ENCODE data around the gene TMPRSS11F.

The TMPRSS11F gene

GRCh38 chr4:68141852-68142251 is 12.2 kb upstream of the TMPRSS11F start:
- DNase-seq (no peak), ATAC-seq (replicated peaks) (no peak)
- no peak overlapping the region for H3K27ac Mint-ChIP-seq
- no peaks in the 10 kb centered on the region for H3K36me3 Mint-ChIP-seq (ENCODE audit: insufficient read depth)
- no peak overlapping the region for H3K4me3 Mint-ChIP-seq
- H3K27me3 Mint-ChIP-seq, result no peaks in the 10 kb centered on the region
- no peaks in the 10 kb centered on the region for H3K4me1 Mint-ChIP-seq (ENCODE audit: low read depth in 2 of 2)
- peaks cover 0 to 4% of the 10 kb centered on the region in 2 donors for H3K9me3 Mint-ChIP-seq

DNA sequence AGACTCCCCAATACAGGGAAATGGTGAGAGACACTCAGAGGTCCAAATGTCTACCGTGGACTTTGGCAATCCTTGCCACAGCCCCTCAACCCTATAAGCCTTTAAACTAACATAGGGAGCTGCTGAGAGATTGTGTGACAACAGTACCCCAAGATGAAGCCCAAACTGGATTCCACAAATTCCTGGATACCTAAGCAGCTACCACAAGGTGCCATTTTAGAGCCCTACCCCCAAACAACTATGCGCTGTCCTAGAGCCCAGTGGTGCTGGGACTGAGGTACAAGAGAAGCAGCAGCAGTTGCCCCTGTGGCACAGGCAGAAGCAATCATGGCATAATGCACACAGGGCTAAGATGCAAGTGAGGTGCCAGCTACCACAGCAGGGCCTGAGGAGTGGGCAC is 2.7 kb upstream of the TMPRSS11F start:
- ATAC-seq (replicated peaks) (no peak), DNase-seq (no peak)
- Mint-ChIP-seq H3K36me3 (ENCODE audit: insufficient read depth) (no peaks in the 10 kb centered on the region), H3K9me3 (peaks cover 0 to 14% of the 10 kb centered on the region in 2 donors), H3K4me3 (no peak overlapping the region), H3K27me3 (no peaks in the 10 kb centered on the region), H3K27ac (no peak overlapping the region), H3K4me1 (ENCODE audit: low read depth in 2 of 2) (no peaks in the 10 kb centered on the region)

DNA sequence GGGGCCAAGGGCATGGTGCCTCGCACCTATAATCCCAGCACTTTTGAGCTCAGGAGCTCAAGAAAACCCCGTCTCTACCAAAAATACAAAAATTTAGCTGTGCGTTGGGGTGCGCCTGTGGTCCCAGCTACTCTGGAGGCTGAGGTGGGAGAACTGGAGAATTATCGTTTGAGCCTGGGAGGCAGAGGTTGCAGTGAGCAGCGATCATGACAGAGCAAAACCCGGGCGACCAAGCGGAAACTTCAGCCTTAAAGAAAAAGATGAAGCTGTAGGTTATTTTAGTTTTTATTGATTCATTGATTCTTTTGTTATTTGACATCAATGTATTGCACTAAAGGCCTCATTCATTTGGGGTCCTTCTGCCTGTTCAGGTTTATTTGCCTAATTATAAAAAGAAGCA is 5.4 kb downstream of the TMPRSS11F start:
- H3K9me3 Mint-ChIP-seq, result peaks cover 0 to 3% of the 10 kb centered on the region in 2 donors
- no peak overlapping the region for H3K27ac Mint-ChIP-seq
- no peak for DNase-seq
- H3K36me3 Mint-ChIP-seq (ENCODE audit: insufficient read depth), result no peaks in the 10 kb centered on the region
- H3K4me3 Mint-ChIP-seq, result no peak overlapping the region
- no peaks in the 10 kb centered on the region for H3K27me3 Mint-ChIP-seq
- no peaks in the 10 kb centered on the region for H3K4me1 Mint-ChIP-seq (ENCODE audit: low read depth in 2 of 2)
- ATAC-seq (replicated peaks), result no peak

DNA sequence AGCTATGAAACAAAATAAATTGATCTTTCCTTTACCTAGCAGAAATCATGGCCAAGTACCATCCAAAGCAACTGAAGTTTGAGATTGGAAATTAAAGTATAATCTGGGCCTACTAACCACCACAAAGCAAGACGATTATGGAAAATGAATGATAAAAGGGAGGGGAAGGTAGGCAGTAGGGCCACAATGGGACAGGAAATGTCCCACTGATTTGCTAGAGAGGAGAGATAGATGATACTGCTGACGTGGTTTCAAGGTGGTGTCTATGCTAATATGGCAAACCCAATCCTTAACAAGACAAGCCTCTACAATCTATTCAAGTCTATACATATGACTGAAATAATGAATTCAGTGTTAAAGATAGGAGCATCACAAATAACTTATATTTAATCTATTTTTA is 6.1 kb downstream of the TMPRSS11F start:
- Mint-ChIP-seq H3K36me3 (ENCODE audit: insufficient read depth) (no peaks in the 10 kb centered on the region), H3K4me1 (ENCODE audit: low read depth in 2 of 2) (no peaks in the 10 kb centered on the region), H3K9me3 (peaks cover 0 to 3% of the 10 kb centered on the region in 2 donors), H3K27ac (no peak overlapping the region), H3K4me3 (no peak overlapping the region), H3K27me3 (no peaks in the 10 kb centered on the region)
- no peak for DNase-seq
- no peak for ATAC-seq (replicated peaks)

- DNase-seq (no peak), ATAC-seq (replicated peaks) (no peak)
- H3K27me3 Mint-ChIP-seq, result no peaks in the 10 kb centered on the region
- H3K4me3 Mint-ChIP-seq, result no peak overlapping the region
- no peaks in the 10 kb centered on the region for H3K4me1 Mint-ChIP-seq (ENCODE audit: low read depth in 2 of 2)
- H3K36me3 Mint-ChIP-seq (ENCODE audit: insufficient read depth), result no peaks in the 10 kb centered on the region
- no peak overlapping the region for H3K27ac Mint-ChIP-seq
- peaks cover 0 to 4% of the 10 kb centered on the region in 2 donors for H3K9me3 Mint-ChIP-seq
Measured at GRCh38 chr4:68119921-68120320, 9.7 kb downstream of the TMPRSS11F start.

DNA sequence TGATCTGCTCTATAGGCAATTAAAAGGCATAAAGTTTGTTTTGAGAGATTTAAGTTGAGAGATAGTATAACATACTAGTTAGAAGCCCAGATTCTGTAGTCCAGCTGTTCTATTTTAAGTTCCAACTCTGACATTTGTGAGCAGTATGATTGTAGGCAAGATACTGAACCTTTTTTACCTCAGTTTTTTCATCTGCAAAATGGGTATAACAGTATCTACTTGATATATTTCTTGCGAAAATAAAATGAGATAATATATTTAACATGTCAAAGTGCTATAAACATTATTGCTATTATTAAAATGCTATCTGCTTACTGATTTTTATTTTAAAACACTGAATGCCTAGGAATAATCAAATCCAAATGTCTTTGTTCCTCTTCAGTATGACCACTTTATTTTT is 19.2 kb downstream of the TMPRSS11F start:
- ATAC-seq (replicated peaks), result no peak
- H3K27ac Mint-ChIP-seq, result no peak overlapping the region

DNA sequence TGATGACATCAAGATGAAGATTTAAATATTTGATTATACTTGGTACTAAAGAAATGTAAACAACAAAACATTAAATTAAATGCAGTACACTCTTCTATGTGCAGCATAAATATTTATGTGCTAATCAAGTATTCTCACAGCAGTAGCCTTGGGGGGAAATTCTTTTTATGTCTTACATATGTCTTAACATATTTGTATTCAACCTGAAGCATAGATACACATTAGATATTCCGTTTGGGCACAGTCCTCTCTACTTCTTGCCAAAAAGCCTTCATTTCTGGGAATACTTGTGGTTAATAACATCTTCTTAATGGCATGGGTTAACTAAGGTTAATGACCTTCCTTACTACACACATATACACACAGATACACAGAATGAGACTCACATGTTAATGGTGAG is 19.8 kb downstream of the TMPRSS11F start:
- Mint-ChIP-seq H3K27ac (no peak overlapping the region), H3K27me3 (no peaks in the 10 kb centered on the region), H3K9me3 (peaks cover 0 to 4% of the 10 kb centered on the region in 2 donors), H3K36me3 (ENCODE audit: insufficient read depth) (no peaks in the 10 kb centered on the region), H3K4me3 (no peak overlapping the region), H3K4me1 (ENCODE audit: low read depth in 2 of 2) (no peaks in the 10 kb centered on the region)
- DNase-seq (no peak), ATAC-seq (replicated peaks) (no peak)

More for the DNA sequence above, 19.2 kb downstream of the TMPRSS11F start:
- H3K9me3 Mint-ChIP-seq, result peaks cover 0 to 4% of the 10 kb centered on the region in 2 donors
- no peaks in the 10 kb centered on the region for H3K27me3 Mint-ChIP-seq
- no peak overlapping the region for H3K4me3 Mint-ChIP-seq
- no peaks in the 10 kb centered on the region for H3K36me3 Mint-ChIP-seq (ENCODE audit: insufficient read depth)
- no peaks in the 10 kb centered on the region for H3K4me1 Mint-ChIP-seq (ENCODE audit: low read depth in 2 of 2)
- DNase-seq, result no peak

- Mint-ChIP-seq H3K27ac (no peak overlapping the region), H3K4me3 (no peak overlapping the region), H3K27me3 (no peaks in the 10 kb centered on the region), H3K4me1 (ENCODE audit: low read depth in 2 of 2) (no peaks in the 10 kb centered on the region), H3K9me3 (peaks cover 2 to 25% of the 10 kb centered on the region in 2 donors), H3K36me3 (ENCODE audit: insufficient read depth) (no peaks in the 10 kb centered on the region)
- DNase-seq, result no peak
- no peak for ATAC-seq (replicated peaks)
Measured at GRCh38 chr4:68082758-68083157, 46.9 kb downstream of the TMPRSS11F start.

- Mint-ChIP-seq H3K4me1 (ENCODE audit: low read depth in 2 of 2) (no peaks in the 10 kb centered on the region), H3K36me3 (ENCODE audit: insufficient read depth) (no peaks in the 10 kb centered on the region), H3K4me3 (no peak overlapping the region), H3K27me3 (no peaks in the 10 kb centered on the region), H3K27ac (no peak overlapping the region), H3K9me3 (peaks cover 3 to 12% of the 10 kb centered on the region in 2 donors)
- ATAC-seq (replicated peaks) (no peak), DNase-seq (no peak)
Measured at GRCh38 chr4:68079928-68080327, 49.7 kb downstream of the TMPRSS11F start.

GRCh38 chr4:68077737-68078136 is 51.9 kb downstream of the TMPRSS11F start:
- H3K4me1 Mint-ChIP-seq (ENCODE audit: low read depth in 2 of 2), result no peaks in the 10 kb centered on the region
- H3K4me3 Mint-ChIP-seq, result no peak overlapping the region
- DNase-seq (no peak), ATAC-seq (replicated peaks) (no peak)
- no peaks in the 10 kb centered on the region for H3K36me3 Mint-ChIP-seq (ENCODE audit: insufficient read depth)
- H3K27me3 Mint-ChIP-seq, result no peaks in the 10 kb centered on the region
- peaks cover 3 to 12% of the 10 kb centered on the region in 2 donors for H3K9me3 Mint-ChIP-seq
- no peak overlapping the region for H3K27ac Mint-ChIP-seq

- H3K9me3 Mint-ChIP-seq, result peaks cover 3 to 12% of the 10 kb centered on the region in 2 donors
- no peak overlapping the region for H3K27ac Mint-ChIP-seq
- ATAC-seq (replicated peaks) (no peak), DNase-seq (no peak)
- no peaks in the 10 kb centered on the region for H3K27me3 Mint-ChIP-seq
- H3K4me3 Mint-ChIP-seq, result no peak overlapping the region
- H3K4me1 Mint-ChIP-seq (ENCODE audit: low read depth in 2 of 2), result no peaks in the 10 kb centered on the region
- no peaks in the 10 kb centered on the region for H3K36me3 Mint-ChIP-seq (ENCODE audit: insufficient read depth)
Measured at GRCh38 chr4:68077301-68077700, 52.4 kb downstream of the TMPRSS11F start.

- no peak for ATAC-seq (replicated peaks)
- H3K9me3 Mint-ChIP-seq, result peaks cover 3 to 12% of the 10 kb centered on the region in 2 donors
- no peak overlapping the region for H3K27ac Mint-ChIP-seq
Measured at GRCh38 chr4:68076194-68076593, 53.5 kb downstream of the TMPRSS11F start.

DNA sequence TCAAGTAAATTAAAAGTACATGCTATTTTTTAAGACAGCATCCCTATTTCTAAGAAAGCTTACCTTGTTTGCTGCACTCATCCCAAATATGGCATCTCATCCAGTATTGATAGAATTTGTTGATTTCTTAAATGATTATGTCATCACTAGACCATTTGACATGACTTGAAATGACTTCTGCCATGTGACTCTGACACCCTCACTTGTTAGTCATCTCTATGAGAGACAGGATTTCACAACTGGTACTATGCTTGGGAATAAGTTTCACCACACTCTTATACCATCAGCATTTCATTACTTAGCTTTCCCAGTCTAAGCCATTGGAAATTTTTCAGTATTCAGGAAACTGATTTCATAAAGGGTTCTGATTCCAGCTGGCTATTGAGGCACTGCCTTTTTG is 55.3 kb downstream of the TMPRSS11F start:
- Mint-ChIP-seq H3K4me3 (no peak overlapping the region), H3K27ac (no peak overlapping the region), H3K36me3 (ENCODE audit: insufficient read depth) (no peaks in the 10 kb centered on the region), H3K4me1 (ENCODE audit: low read depth in 2 of 2) (no peaks in the 10 kb centered on the region), H3K27me3 (no peaks in the 10 kb centered on the region), H3K9me3 (peaks cover 3 to 12% of the 10 kb centered on the region in 2 donors)
- no peak for DNase-seq
- ATAC-seq (replicated peaks), result no peak

More at GRCh38 chr4:68076194-68076593, 53.5 kb downstream of the TMPRSS11F start:
- Mint-ChIP-seq H3K27me3 (no peaks in the 10 kb centered on the region), H3K4me3 (no peak overlapping the region), H3K36me3 (ENCODE audit: insufficient read depth) (no peaks in the 10 kb centered on the region), H3K4me1 (ENCODE audit: low read depth in 2 of 2) (no peaks in the 10 kb centered on the region)
- DNase-seq, result no peak

DNA sequence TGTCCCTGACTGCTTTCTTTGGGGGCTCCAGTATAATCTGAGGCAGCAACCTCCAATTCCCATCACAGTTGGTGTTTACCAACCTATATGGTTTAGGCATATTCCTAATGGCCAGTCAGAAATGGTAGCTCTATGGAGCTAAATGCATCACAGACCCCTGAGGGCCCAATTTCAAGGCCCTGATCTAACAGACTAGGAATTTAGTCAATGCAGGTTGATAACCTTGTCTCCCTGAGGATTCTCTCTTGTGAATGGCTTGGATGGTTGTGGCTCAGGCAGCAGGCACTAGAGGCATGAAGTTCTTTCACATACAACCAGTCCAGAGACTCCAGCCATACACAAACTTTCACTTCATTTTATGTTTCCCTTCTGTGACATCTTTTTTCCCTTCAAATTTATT is 59.4 kb downstream of the TMPRSS11F start:
- no peaks in the 10 kb centered on the region for H3K4me1 Mint-ChIP-seq (ENCODE audit: low read depth in 2 of 2)
- no peaks in the 10 kb centered on the region for H3K27me3 Mint-ChIP-seq
- no peak overlapping the region for H3K4me3 Mint-ChIP-seq
- ATAC-seq (replicated peaks) (no peak), DNase-seq (no peak)
- no peaks in the 10 kb centered on the region for H3K36me3 Mint-ChIP-seq (ENCODE audit: insufficient read depth)
- no peak overlapping the region for H3K27ac Mint-ChIP-seq
- H3K9me3 Mint-ChIP-seq, result peaks cover 0 to 2% of the 10 kb centered on the region in 2 donors

DNA sequence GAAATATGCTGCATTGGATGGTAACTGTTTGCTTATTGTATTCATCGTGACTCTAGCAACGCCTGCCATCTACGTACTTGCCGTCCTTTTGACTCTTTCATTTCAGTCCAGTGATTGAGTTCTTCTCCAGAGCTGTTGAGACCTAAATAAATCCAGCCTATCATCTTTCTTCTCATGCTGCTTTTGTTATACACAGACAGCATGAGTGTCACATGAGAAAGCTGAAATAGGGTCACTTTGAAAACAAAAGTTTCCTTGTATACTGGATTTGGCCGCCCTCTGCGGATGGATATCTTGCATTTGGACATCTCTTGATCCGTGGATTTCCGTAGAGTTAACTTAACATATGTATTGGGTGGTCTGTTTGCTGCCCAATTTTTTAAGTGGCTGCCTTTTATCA is 67.2 kb downstream of the TMPRSS11F start:
- Mint-ChIP-seq H3K4me1 (ENCODE audit: low read depth in 2 of 2) (no peaks in the 10 kb centered on the region), H3K36me3 (ENCODE audit: insufficient read depth) (no peaks in the 10 kb centered on the region), H3K27me3 (no peaks in the 10 kb centered on the region), H3K27ac (no peak overlapping the region), H3K9me3 (no peaks in the 10 kb centered on the region), H3K4me3 (no peak overlapping the region)
- DNase-seq (no peak), ATAC-seq (replicated peaks) (no peak)

Data from effector memory CD8-positive, alpha-beta T cell (primary cell).